ENCODE measurements around the gene TOX2. TPM values are rescaled to one million over a fixed set of nuclear protein-coding genes. Genes with fewer than 3 reads are reported as not detected.

TOX2 gene
- total RNA-seq, 1 donor from 2014 or later, result 5.0 TPM

GRCh38 chr20:44074252-44075151 lies 159.8 kb downstream of the TOX2 start:
- Mint-ChIP-seq H3K4me3 (ENCODE audit: unreplicated experiment) (no peak overlapping the region), H3K9me3 (ENCODE audit: unreplicated experiment) (no peaks in the 10 kb centered on the region), H3K36me3 (ENCODE audit: low read depth, unreplicated experiment) (no peaks in the 10 kb centered on the region), H3K27ac (ENCODE audit: unreplicated experiment) (no peak overlapping the region), H3K4me1 (ENCODE audit: unreplicated experiment) (peaks cover 13% of the 10 kb centered on the region), H3K27me3 (ENCODE audit: unreplicated experiment) (peaks cover 1% of the 10 kb centered on the region)
- no peak for TF ChIP-seq CTCF (IDR thresholded peaks at IDR 0.05; ENCODE audit: unreplicated experiment)
- DNase-seq (ENCODE audit: low spot score), result no peak

GRCh38 chr20:44075191-44075949 lies 160.7 kb downstream of the TOX2 start:
- no peak overlapping the region for H3K4me3 Mint-ChIP-seq (ENCODE audit: unreplicated experiment)
- TF ChIP-seq CTCF (IDR thresholded peaks at IDR 0.05; ENCODE audit: unreplicated experiment), result no peak
- no peak for DNase-seq (ENCODE audit: low spot score)

GRCh38 chr20:44075950-44076232 lies 161.2 kb downstream of the TOX2 start:
- Mint-ChIP-seq H3K9me3 (ENCODE audit: unreplicated experiment) (no peaks in the 10 kb centered on the region), H3K4me1 (ENCODE audit: unreplicated experiment) (peaks cover 19% of the 10 kb centered on the region), H3K4me3 (ENCODE audit: unreplicated experiment) (no peak overlapping the region), H3K36me3 (ENCODE audit: low read depth, unreplicated experiment) (no peaks in the 10 kb centered on the region), H3K27ac (ENCODE audit: unreplicated experiment) (no peak overlapping the region), H3K27me3 (ENCODE audit: unreplicated experiment) (peaks cover 3% of the 10 kb centered on the region)
- DNase-seq (ENCODE audit: low spot score), result no peak
- no peak for TF ChIP-seq CTCF (IDR thresholded peaks at IDR 0.05; ENCODE audit: unreplicated experiment)

More at GRCh38 chr20:44075191-44075949, 160.7 kb downstream of the TOX2 start:
- H3K36me3 Mint-ChIP-seq (ENCODE audit: low read depth, unreplicated experiment), result no peaks in the 10 kb centered on the region
- peaks cover 2% of the 10 kb centered on the region for H3K27me3 Mint-ChIP-seq (ENCODE audit: unreplicated experiment)
- peaks cover 14% of the 10 kb centered on the region for H3K4me1 Mint-ChIP-seq (ENCODE audit: unreplicated experiment)
- H3K27ac Mint-ChIP-seq (ENCODE audit: unreplicated experiment), result peak overlapping the region; percentile 28
- no peaks in the 10 kb centered on the region for H3K9me3 Mint-ChIP-seq (ENCODE audit: unreplicated experiment)

GRCh38 chr20:44079291-44079690 lies 164.6 kb downstream of the TOX2 start:
- peaks cover 3% of the 10 kb centered on the region for H3K27me3 Mint-ChIP-seq (ENCODE audit: unreplicated experiment)
- no peaks in the 10 kb centered on the region for H3K9me3 Mint-ChIP-seq (ENCODE audit: unreplicated experiment)
- no peak overlapping the region for H3K27ac Mint-ChIP-seq (ENCODE audit: unreplicated experiment)
- peaks cover 27% of the 10 kb centered on the region for H3K4me1 Mint-ChIP-seq (ENCODE audit: unreplicated experiment)
- no peak for DNase-seq (ENCODE audit: low spot score)
- no peak for TF ChIP-seq CTCF (IDR thresholded peaks at IDR 0.05; ENCODE audit: unreplicated experiment)
- peaks cover 4% of the 10 kb centered on the region for H3K36me3 Mint-ChIP-seq (ENCODE audit: low read depth, unreplicated experiment)
- H3K4me3 Mint-ChIP-seq (ENCODE audit: unreplicated experiment), result no peak overlapping the region

- no peak for DNase-seq (ENCODE audit: low spot score)
- H3K36me3 Mint-ChIP-seq (ENCODE audit: low read depth, unreplicated experiment), result peaks cover 4% of the 10 kb centered on the region
- no peak overlapping the region for H3K4me3 Mint-ChIP-seq (ENCODE audit: unreplicated experiment)
- TF ChIP-seq CTCF (IDR thresholded peaks at IDR 0.05; ENCODE audit: unreplicated experiment), result no peak
- H3K27me3 Mint-ChIP-seq (ENCODE audit: unreplicated experiment), result peaks cover 4% of the 10 kb centered on the region
- peaks cover 29% of the 10 kb centered on the region for H3K4me1 Mint-ChIP-seq (ENCODE audit: unreplicated experiment)
- H3K9me3 Mint-ChIP-seq (ENCODE audit: unreplicated experiment), result no peaks in the 10 kb centered on the region
- H3K27ac Mint-ChIP-seq (ENCODE audit: unreplicated experiment), result no peak overlapping the region
These were observed 165.4 kb downstream of the TOX2 start for GRCh38 chr20:44080064-44080463.

Measured in endothelial cell (in vitro differentiated cells).